ENCODE measurements around the gene EXOSC7.

DNA sequence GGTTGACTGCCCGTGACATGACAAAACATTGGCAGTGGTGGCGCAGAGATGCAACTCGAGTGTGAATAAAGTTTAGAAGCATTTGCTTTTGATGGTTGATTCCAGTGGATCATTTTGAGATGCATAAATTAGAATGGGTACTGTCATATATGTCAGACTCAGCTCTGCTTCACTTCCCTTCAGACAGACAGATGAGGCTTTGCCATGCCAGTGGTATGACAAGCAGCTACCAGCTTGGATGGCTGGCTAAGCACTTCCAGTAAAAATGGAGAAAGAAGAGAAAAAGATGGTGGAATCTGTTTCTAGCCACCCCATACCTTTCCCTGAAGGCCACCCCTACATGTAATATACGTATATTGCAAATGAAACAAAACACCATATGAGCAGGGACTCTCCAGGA lies 36.5 kb downstream of the EXOSC7 start:
- TF ChIP-seq, protein P1, sequence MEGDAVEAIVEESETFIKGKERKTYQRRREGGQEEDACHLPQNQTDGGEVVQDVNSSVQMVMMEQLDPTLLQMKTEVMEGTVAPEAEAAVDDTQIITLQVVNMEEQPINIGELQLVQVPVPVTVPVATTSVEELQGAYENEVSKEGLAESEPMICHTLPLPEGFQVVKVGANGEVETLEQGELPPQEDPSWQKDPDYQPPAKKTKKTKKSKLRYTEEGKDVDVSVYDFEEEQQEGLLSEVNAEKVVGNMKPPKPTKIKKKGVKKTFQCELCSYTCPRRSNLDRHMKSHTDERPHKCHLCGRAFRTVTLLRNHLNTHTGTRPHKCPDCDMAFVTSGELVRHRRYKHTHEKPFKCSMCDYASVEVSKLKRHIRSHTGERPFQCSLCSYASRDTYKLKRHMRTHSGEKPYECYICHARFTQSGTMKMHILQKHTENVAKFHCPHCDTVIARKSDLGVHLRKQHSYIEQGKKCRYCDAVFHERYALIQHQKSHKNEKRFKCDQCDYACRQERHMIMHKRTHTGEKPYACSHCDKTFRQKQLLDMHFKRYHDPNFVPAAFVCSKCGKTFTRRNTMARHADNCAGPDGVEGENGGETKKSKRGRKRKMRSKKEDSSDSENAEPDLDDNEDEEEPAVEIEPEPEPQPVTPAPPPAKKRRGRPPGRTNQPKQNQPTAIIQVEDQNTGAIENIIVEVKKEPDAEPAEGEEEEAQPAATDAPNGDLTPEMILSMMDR (IDR thresholded peaks at IDR 0.05; ENCODE audit: low read depth, low read length, missing input control) = no peak
- TF ChIP-seq, protein P2, sequence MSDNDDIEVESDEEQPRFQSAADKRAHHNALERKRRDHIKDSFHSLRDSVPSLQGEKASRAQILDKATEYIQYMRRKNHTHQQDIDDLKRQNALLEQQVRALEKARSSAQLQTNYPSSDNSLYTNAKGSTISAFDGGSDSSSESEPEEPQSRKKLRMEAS (IDR thresholded peaks at IDR 0.05) = no peak
- TF ChIP-seq SP1 (IDR thresholded peaks at IDR 0.05) = no peak
- no peak for TF ChIP-seq JUND (IDR thresholded peaks at IDR 0.05)
- TF ChIP-seq, protein P3, sequence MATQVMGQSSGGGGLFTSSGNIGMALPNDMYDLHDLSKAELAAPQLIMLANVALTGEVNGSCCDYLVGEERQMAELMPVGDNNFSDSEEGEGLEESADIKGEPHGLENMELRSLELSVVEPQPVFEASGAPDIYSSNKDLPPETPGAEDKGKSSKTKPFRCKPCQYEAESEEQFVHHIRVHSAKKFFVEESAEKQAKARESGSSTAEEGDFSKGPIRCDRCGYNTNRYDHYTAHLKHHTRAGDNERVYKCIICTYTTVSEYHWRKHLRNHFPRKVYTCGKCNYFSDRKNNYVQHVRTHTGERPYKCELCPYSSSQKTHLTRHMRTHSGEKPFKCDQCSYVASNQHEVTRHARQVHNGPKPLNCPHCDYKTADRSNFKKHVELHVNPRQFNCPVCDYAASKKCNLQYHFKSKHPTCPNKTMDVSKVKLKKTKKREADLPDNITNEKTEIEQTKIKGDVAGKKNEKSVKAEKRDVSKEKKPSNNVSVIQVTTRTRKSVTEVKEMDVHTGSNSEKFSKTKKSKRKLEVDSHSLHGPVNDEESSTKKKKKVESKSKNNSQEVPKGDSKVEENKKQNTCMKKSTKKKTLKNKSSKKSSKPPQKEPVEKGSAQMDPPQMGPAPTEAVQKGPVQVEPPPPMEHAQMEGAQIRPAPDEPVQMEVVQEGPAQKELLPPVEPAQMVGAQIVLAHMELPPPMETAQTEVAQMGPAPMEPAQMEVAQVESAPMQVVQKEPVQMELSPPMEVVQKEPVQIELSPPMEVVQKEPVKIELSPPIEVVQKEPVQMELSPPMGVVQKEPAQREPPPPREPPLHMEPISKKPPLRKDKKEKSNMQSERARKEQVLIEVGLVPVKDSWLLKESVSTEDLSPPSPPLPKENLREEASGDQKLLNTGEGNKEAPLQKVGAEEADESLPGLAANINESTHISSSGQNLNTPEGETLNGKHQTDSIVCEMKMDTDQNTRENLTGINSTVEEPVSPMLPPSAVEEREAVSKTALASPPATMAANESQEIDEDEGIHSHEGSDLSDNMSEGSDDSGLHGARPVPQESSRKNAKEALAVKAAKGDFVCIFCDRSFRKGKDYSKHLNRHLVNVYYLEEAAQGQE (IDR thresholded peaks at IDR 0.05) = no peak
- TF ChIP-seq FOXA1 (IDR thresholded peaks at IDR 0.05) = no peak
- TF ChIP-seq, protein P4, sequence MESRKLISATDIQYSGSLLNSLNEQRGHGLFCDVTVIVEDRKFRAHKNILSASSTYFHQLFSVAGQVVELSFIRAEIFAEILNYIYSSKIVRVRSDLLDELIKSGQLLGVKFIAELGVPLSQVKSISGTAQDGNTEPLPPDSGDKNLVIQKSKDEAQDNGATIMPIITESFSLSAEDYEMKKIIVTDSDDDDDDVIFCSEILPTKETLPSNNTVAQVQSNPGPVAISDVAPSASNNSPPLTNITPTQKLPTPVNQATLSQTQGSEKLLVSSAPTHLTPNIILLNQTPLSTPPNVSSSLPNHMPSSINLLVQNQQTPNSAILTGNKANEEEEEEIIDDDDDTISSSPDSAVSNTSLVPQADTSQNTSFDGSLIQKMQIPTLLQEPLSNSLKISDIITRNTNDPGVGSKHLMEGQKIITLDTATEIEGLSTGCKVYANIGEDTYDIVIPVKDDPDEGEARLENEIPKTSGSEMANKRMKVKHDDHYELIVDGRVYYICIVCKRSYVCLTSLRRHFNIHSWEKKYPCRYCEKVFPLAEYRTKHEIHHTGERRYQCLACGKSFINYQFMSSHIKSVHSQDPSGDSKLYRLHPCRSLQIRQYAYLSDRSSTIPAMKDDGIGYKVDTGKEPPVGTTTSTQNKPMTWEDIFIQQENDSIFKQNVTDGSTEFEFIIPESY (IDR thresholded peaks at IDR 0.05) = no peak

Data from liver (tissue), 3 donors.